GM12892 (cell line): Measurements from ENCODE around the gene PSMB4.
A peak's percentile ranks its signal among the peaks of the same experiment; 100 is the strongest.

Source experiments
- POLR2A ChIP-seq: IDR thresholded peaks from 2 replicates; pipeline ENCODE4 v1.6.1; 2011; ENCODE audit warnings: low read depth, low read length, control low read depth
- POLR2AphosphoS5 ChIP-seq: IDR thresholded peaks from 2 replicates; pipeline ENCODE4 v1.6.1; 2011; ENCODE audit warnings: low read depth, low read length, control low read depth

GRCh38 chr1:151399324-151400171 lies at the start of gene PSMB4:
- TF ChIP-seq POLR2A (peak; percentile 78; the same call in 1 of the 2 replicates), POLR2AphosphoS5 (peak; percentile 92)
